EH (cell line): ENCODE measurements around the gene PRSS27.

Experiments
- DNase-seq: peaks from one replicate; pipeline ENCODE4 v3.0.0-alpha.2; 2015; ENCODE audit warnings: low read depth

Gene PRSS27

GRCh38 chr16:2720064-2720457, at the start of gene PRSS27:
Gene PRSS27, minus strand, starts transcription at chr16:2720224. Its CDS starts 64 bp downstream, at chr16:2720160.
- no peak for DNase-seq

DNA sequence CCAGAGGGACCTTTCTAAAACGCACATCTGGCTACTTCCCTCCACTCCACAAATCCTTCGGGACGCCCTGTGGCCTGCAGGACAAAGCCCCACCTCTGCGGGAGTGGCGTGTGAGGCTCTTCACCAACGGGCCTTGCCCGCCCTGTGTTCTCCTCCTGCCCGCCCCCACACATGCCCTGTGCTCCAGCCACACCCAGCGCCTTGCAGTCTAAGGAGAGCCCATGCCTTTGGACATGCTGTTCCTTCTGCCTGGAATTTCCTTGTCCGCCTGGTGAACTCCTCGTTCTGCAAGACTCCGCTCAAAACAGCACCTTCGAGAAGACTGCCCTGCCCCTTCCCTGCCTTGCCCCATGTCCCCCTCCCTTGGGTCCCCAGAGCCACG, 49.6 kb upstream of the PRSS27 start:
- peak; percentile 23 for DNase-seq

DNA sequence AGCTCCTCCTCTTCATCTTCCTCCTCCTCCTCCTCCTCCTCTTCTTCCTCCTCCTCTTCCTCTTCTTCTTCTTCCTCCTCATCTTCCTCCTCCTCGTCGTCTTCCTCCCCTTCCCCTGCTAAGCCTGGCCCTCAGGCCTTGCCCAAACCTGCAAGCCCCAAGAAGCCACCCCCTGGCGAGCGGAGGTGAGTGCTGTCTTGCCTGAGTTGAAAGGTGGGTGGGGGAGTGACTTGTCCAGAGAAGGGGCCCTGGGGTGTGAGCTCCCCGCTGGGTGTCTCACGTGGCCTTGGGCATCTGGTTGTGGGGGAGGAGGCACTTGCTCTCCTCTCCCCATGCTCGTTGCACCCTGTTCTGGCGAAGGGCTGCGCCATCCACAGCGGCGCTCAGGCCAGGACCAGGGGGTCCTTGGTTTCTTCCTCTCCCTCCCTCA, 49.1 kb upstream of the PRSS27 start:
- no peak for DNase-seq

- no peak for DNase-seq
These were observed 48.5 kb upstream of the PRSS27 start for GRCh38 chr16:2768403-2769089.

- no peak for DNase-seq
These were observed 47.9 kb upstream of the PRSS27 start for GRCh38 chr16:2767891-2768290.

GRCh38 chr16:2767140-2767731, 47.2 kb upstream of the PRSS27 start:
- no peak for DNase-seq

- no peak for DNase-seq
These were observed 46.6 kb upstream of the PRSS27 start for GRCh38 chr16:2766430-2767139.

DNA sequence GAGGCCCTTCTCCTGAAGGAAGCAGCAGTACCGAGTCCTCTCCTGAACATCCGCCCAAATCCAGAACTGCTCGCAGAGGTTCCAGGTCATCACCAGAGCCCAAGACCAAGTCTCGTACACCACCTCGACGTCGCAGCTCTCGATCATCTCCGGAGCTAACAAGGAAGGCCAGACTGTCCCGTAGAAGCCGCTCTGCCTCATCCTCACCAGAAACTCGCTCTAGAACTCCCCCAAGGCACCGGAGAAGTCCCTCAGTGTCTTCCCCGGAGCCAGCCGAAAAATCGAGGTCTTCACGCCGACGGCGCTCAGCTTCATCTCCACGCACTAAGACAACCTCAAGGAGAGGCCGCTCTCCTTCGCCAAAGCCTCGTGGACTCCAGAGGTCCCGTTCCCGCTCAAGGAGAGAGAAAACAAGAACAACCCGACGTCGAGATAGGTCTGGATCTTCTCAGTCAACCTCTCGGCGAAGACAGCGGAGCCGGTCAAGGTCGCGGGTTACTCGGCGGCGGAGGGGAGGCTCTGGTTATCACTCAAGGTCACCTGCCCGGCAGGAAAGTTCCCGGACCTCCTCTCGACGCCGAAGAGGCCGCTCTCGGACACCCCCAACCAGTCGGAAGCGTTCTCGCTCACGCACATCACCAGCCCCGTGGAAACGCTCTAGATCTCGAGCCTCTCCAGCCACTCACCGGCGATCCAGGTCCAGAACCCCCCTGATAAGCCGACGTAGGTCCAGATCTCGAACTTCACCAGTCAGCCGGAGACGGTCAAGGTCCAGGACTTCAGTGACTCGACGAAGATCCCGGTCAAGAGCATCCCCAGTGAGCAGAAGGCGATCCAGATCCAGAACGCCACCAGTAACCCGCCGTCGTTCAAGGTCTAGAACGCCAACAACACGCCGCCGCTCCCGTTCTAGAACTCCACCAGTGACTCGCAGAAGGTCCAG, 45.7 kb upstream of the PRSS27 start:
- no peak for DNase-seq

DNA sequence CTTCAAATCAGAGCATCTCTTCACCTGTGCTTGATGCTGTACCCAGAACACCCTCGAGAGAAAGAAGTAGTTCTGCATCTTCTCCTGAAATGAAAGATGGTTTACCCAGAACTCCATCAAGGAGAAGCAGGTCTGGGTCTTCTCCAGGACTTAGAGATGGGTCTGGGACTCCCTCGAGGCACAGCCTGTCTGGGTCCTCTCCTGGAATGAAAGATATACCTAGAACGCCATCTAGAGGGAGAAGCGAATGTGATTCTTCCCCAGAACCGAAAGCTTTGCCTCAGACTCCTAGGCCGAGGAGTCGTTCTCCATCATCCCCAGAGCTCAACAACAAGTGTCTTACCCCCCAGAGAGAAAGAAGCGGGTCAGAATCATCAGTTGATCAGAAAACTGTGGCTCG, 44.7 kb upstream of the PRSS27 start:
- no peak for DNase-seq

GRCh38 chr16:2763173-2763572, 43.1 kb upstream of the PRSS27 start:
- DNase-seq, result no peak

DNA sequence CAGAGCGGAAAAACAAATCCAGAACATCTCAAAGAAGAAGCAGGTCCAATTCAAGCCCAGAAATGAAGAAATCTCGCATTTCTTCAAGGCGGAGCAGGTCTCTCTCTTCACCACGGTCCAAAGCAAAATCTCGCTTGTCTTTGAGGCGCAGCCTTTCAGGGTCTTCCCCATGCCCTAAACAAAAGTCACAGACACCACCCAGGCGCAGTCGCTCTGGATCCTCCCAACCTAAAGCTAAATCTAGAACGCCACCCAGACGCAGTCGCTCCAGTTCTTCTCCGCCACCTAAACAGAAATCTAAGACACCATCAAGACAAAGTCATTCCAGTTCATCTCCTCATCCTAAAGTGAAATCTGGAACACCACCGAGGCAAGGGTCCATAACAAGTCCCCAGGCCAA, 42.7 kb upstream of the PRSS27 start:
- DNase-seq, result no peak

DNA sequence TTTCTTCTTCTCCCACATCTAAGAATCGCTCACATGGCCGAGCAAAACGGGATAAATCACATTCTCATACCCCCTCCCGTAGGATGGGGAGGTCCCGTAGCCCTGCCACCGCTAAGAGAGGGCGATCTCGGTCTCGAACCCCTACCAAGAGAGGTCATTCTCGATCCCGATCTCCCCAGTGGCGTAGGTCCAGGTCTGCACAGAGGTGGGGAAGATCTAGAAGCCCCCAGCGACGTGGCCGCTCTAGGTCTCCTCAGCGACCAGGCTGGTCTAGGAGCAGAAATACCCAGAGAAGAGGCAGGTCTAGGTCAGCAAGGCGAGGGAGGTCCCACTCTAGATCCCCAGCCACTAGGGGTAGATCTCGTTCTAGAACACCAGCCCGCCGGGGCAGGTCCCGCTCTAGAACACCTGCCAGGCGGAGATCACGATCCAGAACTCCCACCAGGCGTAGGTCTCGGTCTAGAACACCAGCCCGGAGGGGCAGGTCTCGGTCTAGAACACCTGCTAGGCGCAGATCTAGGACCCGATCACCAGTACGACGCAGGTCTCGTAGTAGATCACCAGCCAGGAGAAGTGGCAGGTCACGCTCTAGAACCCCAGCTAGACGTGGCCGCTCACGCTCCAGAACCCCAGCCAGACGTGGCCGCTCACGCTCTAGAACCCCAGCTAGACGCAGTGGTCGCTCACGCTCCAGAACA, 42.0 kb upstream of the PRSS27 start:
- DNase-seq, result no peak

DNA sequence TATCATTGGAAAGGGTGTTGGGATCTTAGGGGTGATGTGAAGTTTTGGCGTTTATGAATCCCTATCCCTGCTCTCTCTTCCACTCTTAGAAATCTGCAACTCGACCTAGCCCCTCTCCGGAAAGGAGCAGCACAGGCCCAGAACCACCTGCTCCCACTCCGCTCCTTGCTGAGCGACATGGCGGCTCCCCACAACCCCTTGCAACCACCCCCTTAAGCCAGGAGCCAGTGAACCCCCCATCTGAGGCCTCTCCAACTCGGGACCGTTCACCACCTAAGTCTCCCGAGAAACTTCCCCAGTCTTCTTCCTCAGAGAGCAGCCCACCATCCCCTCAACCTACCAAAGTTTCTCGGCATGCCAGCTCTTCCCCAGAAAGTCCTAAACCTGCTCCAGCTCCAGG, 41.4 kb upstream of the PRSS27 start:
- no peak for DNase-seq

DNA sequence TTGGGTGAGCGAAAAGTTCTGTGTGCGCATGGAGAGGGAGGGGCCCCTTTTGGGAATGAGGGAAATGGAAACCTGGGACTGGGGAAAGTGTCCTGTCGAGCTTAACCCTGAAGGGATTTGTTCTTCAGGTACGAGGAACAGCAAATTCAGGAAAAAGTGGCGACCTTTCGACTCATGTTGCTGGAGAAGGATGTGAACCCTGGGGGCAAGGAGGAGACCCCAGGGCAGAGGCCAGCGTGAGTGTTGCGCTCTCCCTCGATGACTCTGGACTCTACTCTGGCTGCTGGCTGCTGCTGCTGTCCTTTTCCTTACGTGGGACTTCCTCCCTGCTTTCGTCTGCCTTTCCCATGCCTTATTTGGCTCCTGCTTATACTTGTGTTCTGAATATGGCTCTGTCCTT, 37.3 kb upstream of the PRSS27 start:
- DNase-seq, result no peak

DNA sequence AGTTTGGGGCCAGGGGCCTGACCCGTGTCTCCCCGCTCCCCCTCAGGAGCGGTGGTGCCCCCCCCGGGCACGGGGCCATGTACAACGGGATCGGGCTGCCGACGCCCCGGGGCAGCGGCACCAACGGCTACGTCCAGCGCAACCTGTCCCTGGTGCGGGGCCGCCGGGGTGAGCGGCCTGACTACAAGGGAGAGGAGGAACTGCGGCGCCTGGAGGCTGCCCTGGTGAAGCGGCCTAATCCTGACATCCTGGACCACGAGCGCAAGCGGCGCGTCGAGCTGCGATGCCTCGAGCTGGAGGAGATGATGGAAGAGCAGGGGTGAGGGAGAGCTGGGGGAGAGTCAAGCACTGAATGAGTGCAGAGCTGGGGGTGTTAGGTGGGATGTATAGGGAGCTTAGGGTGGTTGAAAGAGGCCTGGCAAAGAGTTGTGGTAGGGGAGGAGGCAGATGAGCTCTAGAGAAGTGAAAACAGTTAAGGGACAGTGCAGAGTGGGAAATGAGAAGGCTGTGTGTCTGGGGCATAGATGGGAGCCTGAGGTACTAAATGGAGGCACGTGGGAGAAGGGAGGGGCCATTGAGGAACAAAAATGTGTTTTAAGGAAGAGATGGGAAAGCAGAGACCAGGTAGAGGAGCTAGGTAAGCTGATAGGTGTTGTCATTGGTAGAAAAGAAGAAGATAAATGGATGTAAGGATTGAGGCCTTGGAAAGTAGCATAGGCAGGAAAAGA, 36.4 kb upstream of the PRSS27 start:
- no peak for DNase-seq

GRCh38 chr16:2755158-2755557, 35.1 kb upstream of the PRSS27 start:
- DNase-seq, result no peak

DNA sequence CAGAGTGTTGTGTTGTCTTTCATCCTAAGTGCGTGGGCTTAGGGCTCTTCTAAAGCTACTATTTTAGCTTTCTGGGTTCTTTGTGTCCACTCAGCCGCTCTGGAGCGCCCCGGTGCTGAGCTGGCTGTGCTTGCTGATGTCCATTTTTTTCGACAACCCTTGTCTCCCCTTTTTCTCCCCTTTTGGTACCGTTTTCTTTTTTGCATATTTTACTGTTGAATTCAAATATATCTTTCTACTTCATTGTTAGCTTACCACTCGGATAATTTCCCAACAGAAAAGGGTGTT, 33.7 kb upstream of the PRSS27 start:
- peak; percentile 29 for DNase-seq

DNA sequence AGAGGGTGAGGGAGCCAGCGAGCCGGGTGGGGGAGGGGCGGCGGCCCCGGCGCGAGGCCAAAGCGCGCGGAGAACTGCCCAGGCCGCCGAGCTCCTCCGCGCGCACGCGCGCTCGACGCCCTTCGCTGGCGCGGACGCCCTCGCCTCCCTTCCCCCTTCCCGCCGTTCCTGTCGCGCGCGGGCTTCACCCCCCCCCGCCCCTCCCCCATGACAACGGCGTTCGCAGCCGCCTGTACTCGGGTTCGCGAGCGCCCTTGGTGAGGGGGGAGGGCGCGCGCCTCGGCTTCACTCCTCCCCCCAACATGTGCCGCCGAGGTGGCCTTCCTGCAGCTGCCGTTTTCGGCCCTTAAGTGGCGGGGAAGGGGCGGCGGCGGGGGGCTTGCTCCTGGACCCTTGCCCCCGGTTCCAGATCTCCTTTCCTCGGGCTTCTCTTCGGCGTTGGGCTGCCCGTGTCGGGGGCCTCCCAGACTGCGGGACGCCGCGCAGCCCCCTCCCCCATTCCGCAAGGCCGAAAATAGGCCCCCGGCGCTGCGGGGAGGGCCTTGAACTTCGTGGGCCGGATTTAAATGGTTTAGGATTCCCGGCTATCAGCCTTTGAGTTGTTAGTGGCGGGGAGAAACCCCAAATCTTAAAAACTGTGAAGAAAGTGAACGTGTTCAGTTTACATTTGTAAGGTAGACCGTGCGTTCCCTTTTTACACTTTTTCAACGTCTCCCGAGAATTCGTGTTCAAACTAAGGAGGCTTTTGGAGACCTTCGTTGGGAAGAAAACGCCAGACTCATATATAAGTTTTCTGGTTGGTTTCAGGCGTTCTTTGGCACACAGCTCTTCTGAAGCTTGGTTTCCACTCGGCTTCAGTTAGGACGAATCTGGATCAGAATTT, 33.1 kb upstream of the PRSS27 start:
- DNase-seq, result peak; percentile 83

- peak; percentile 95 for DNase-seq
These were observed 32.2 kb upstream of the PRSS27 start, which contains the start of gene SRRM2 for GRCh38 chr16:2752035-2752849. Gene SRRM2, plus strand, starts transcription at chr16:2752638. Its CDS starts 3,727 bp downstream, at chr16:2756365.
